ENCODE measurements around the gene NLRP2B. TPM values are rescaled to one million over a fixed set of nuclear protein-coding genes. Genes with fewer than 3 reads are reported as not detected.

The NLRP2B gene
- total RNA-seq, 2 experiments from 2014 or later = not detected

- Histone ChIP-seq H3K27ac (ENCODE audit: low read depth, low read length, poor library complexity, severe bottlenecking) (no peak overlapping the region), H4K20me1 (ENCODE audit: insufficient read depth, low read length) (no peaks in the 10 kb centered on the region), H3K9me2 (ENCODE audit: insufficient read depth, low read length) (no peaks in the 10 kb centered on the region), H3K4me3 (ENCODE audit: low read depth, low read length, poor library complexity, severe bottlenecking) (no peak overlapping the region), H3K4me1 (ENCODE audit: insufficient read depth, low read length, poor library complexity, severe bottlenecking) (no peaks in the 10 kb centered on the region), H3K9me3 (ENCODE audit: low read length) (no peaks in the 10 kb centered on the region), H2AFZ (ENCODE audit: low read length) (no peak overlapping the region), H3K79me2 (ENCODE audit: insufficient read depth, low read depth, low read length) (no peaks in the 10 kb centered on the region), H3K36me3 (ENCODE audit: insufficient read depth, low read length) (no peaks in the 10 kb centered on the region), H3K4me2 (ENCODE audit: low read length) (no peak overlapping the region)
- POLR2A ChIA-PET = no interaction called here
- intact Hi-C loops (cut with micrococcal nuclease; ENCODE audit: unreplicated experiment) = no loop called here
- no TSS peak for BruUV-seq (replicated peaks)
- TF ChIP-seq EZH2phosphoT487 (IDR thresholded peaks at IDR 0.05; ENCODE audit: borderline replicate concordance, low read depth, low read length) (no peak), CTCF (conservative IDR thresholded peaks at IDR 0.05; ENCODE audit: low read length) (no peak)
- DNase-seq (ENCODE audit: low spot score) = no peak
- CTCF ChIA-PET (ENCODE audit: unreplicated experiment) = no interaction called here
Measured at GRCh38 chrX:57674861-57675260, 5.2 kb downstream of the NLRP2B start.

GRCh38 chrX:57669961-57670360 is 10.1 kb downstream of the NLRP2B start:
- H2AFZ ChIP-seq (ENCODE audit: low read length) = no peak overlapping the region
- no peak for DNase-seq (ENCODE audit: low spot score)
- H3K79me2 ChIP-seq (ENCODE audit: insufficient read depth, low read depth, low read length) = no peaks in the 10 kb centered on the region
- POLR2A ChIA-PET = no interaction called here
- no peak overlapping the region for H3K4me3 ChIP-seq (ENCODE audit: low read depth, low read length, poor library complexity, severe bottlenecking)
- intact Hi-C loops (cut with micrococcal nuclease; ENCODE audit: unreplicated experiment) = no loop called here
- H3K9me2 ChIP-seq (ENCODE audit: insufficient read depth, low read length) = no peaks in the 10 kb centered on the region
- TF ChIP-seq EZH2phosphoT487 (IDR thresholded peaks at IDR 0.05; ENCODE audit: borderline replicate concordance, low read depth, low read length) = no peak
- no peak for TF ChIP-seq CTCF (conservative IDR thresholded peaks at IDR 0.05; ENCODE audit: low read length)
- no peak overlapping the region for H3K4me2 ChIP-seq (ENCODE audit: low read length)
- H4K20me1 ChIP-seq (ENCODE audit: insufficient read depth, low read length) = no peaks in the 10 kb centered on the region
- H3K9me3 ChIP-seq (ENCODE audit: low read length) = no peaks in the 10 kb centered on the region
- no peak overlapping the region for H3K27ac ChIP-seq (ENCODE audit: low read depth, low read length, poor library complexity, severe bottlenecking)
- CTCF ChIA-PET (ENCODE audit: unreplicated experiment) = no interaction called here
- H3K36me3 ChIP-seq (ENCODE audit: insufficient read depth, low read length) = no peaks in the 10 kb centered on the region
- BruUV-seq (replicated peaks) = no TSS peak
- H3K4me1 ChIP-seq (ENCODE audit: insufficient read depth, low read length, poor library complexity, severe bottlenecking) = no peaks in the 10 kb centered on the region

GRCh38 chrX:57667010-57667409 is 13.1 kb downstream of the NLRP2B start:
- Histone ChIP-seq H3K9me3 (ENCODE audit: low read length) (no peaks in the 10 kb centered on the region), H3K4me2 (ENCODE audit: low read length) (no peak overlapping the region), H2AFZ (ENCODE audit: low read length) (no peak overlapping the region), H4K20me1 (ENCODE audit: insufficient read depth, low read length) (no peaks in the 10 kb centered on the region), H3K36me3 (ENCODE audit: insufficient read depth, low read length) (no peaks in the 10 kb centered on the region), H3K4me3 (ENCODE audit: low read depth, low read length, poor library complexity, severe bottlenecking) (no peak overlapping the region), H3K27ac (ENCODE audit: low read depth, low read length, poor library complexity, severe bottlenecking) (no peak overlapping the region), H3K9me2 (ENCODE audit: insufficient read depth, low read length) (no peaks in the 10 kb centered on the region), H3K79me2 (ENCODE audit: insufficient read depth, low read depth, low read length) (no peaks in the 10 kb centered on the region), H3K4me1 (ENCODE audit: insufficient read depth, low read length, poor library complexity, severe bottlenecking) (no peaks in the 10 kb centered on the region)
- intact Hi-C loops (cut with micrococcal nuclease; ENCODE audit: unreplicated experiment) = no loop called here
- no TSS peak for BruUV-seq (replicated peaks)
- TF ChIP-seq CTCF (conservative IDR thresholded peaks at IDR 0.05; ENCODE audit: low read length) (no peak), EZH2phosphoT487 (IDR thresholded peaks at IDR 0.05; ENCODE audit: borderline replicate concordance, low read depth, low read length) (no peak)
- DNase-seq (ENCODE audit: low spot score) = no peak
- CTCF ChIA-PET (ENCODE audit: unreplicated experiment) = no interaction called here
- POLR2A ChIA-PET = no interaction called here
